ENCODE data around the gene PRICKLE2. TPM values are rescaled to one million over a fixed set of nuclear protein-coding genes. Genes with fewer than 3 reads are reported as not detected.

PRICKLE2 gene
- total RNA-seq, 1 experiment from 2014 or later, result 5.6 TPM

GRCh38 chr3:64207289-64208080 is 17.8 kb downstream of the PRICKLE2 start:
- H3K36me3 Mint-ChIP-seq, result no peaks in the 10 kb centered on the region
- no peak for DNase-seq (ENCODE audit: low spot score)
- CTCF ChIA-PET, result interaction anchor here (1.3 kb wide), 1 partner anchor 9 kb away, joined by 5 read pairs; no protein-coding TSS in a partner anchor
- H3K9me3 Mint-ChIP-seq, result no peaks in the 10 kb centered on the region
- no peak overlapping the region for H3K27ac Mint-ChIP-seq
- POLR2A ChIA-PET, result interaction anchor here (1.4 kb wide), 1 partner anchor 9 kb away, joined by 3 read pairs; no protein-coding TSS in a partner anchor
- TF ChIP-seq RORB (CRISPR knock-in tag; IDR thresholded peaks at IDR 0.05) (no peak), MYBL2 (CRISPR knock-in tag; IDR thresholded peaks at IDR 0.05) (no peak), RELA (CRISPR knock-in tag; IDR thresholded peaks at IDR 0.05; ENCODE audit: borderline replicate concordance) (no peak), SMAD4 (CRISPR knock-in tag; IDR thresholded peaks at IDR 0.05) (no peak), ZNF281 (CRISPR knock-in tag; IDR thresholded peaks at IDR 0.05) (no peak), ZNF396 (CRISPR knock-in tag; IDR thresholded peaks at IDR 0.05; ENCODE audit: borderline replicate concordance) (no peak)
- ATAC-seq, result no peak
- peaks cover 8% of the 10 kb centered on the region for H3K27me3 Mint-ChIP-seq (ENCODE audit: low read depth)
- peaks cover 9% of the 10 kb centered on the region for H3K4me1 Mint-ChIP-seq
- H3K4me3 Mint-ChIP-seq, result no peak overlapping the region

- Mint-ChIP-seq H3K4me3 (no peak overlapping the region), H3K36me3 (no peaks in the 10 kb centered on the region), H3K9me3 (no peaks in the 10 kb centered on the region), H3K27ac (no peak overlapping the region), H3K27me3 (ENCODE audit: low read depth) (no peaks in the 10 kb centered on the region; the same call in 1 of the 2 replicates), H3K4me1 (peaks cover 9% of the 10 kb centered on the region)
- ChIA-PET POLR2A (interaction anchor here (0.6 kb wide), 1 partner anchor 68 kb away, joined by 5 read pairs; no protein-coding TSS in a partner anchor), CTCF (no interaction called here)
- no peak for DNase-seq (ENCODE audit: low spot score)
- ATAC-seq, result no peak
- no peak for TF ChIP-seq ZBTB21 (CRISPR knock-in tag; IDR thresholded peaks at IDR 0.05; ENCODE audit: borderline replicate concordance)
- no peak for TF ChIP-seq USF1 (CRISPR knock-in tag; IDR thresholded peaks at IDR 0.05)
These were observed 21.0 kb downstream of the PRICKLE2 start for GRCh38 chr3:64203969-64204908.

GRCh38 chr3:64203216-64203615 is 22.1 kb downstream of the PRICKLE2 start:
- CTCF ChIA-PET, result no interaction called here
- no peak overlapping the region for H3K27ac Mint-ChIP-seq
- DNase-seq (ENCODE audit: low spot score) (no peak), ATAC-seq (no peak)
- H3K4me1 Mint-ChIP-seq, result peaks cover 8% of the 10 kb centered on the region
- H3K4me3 Mint-ChIP-seq, result no peak overlapping the region
- peaks cover 5% of the 10 kb centered on the region for H3K36me3 Mint-ChIP-seq
- no peaks in the 10 kb centered on the region; the same call in 1 of the 2 replicates for H3K27me3 Mint-ChIP-seq (ENCODE audit: low read depth)
- POLR2A ChIA-PET, result no interaction called here
- peaks cover 5% of the 10 kb centered on the region; the same call in 1 of the 2 replicates for H3K9me3 Mint-ChIP-seq
- TF ChIP-seq TP53 (CRISPR knock-in tag; IDR thresholded peaks at IDR 0.05) (no peak), GTF2I (CRISPR knock-in tag; conservative IDR thresholded peaks at IDR 0.05) (no peak), ATF2 (CRISPR knock-in tag; IDR thresholded peaks at IDR 0.05; ENCODE audit: borderline replicate concordance, low read depth) (no peak), ZBTB21 (CRISPR knock-in tag; IDR thresholded peaks at IDR 0.05; ENCODE audit: borderline replicate concordance) (no peak), ZNF317 (CRISPR knock-in tag; IDR thresholded peaks at IDR 0.05; ENCODE audit: borderline replicate concordance, low read depth) (no peak), ZNF425 (CRISPR knock-in tag; conservative IDR thresholded peaks at IDR 0.05) (no peak), ZNF281 (CRISPR knock-in tag; IDR thresholded peaks at IDR 0.05) (no peak), MXD4 (CRISPR knock-in tag; IDR thresholded peaks at IDR 0.05; ENCODE audit: borderline replicate concordance) (no peak), MYBL2 (CRISPR knock-in tag; IDR thresholded peaks at IDR 0.05) (no peak), FOXJ3 (CRISPR knock-in tag; IDR thresholded peaks at IDR 0.05; ENCODE audit: borderline replicate concordance) (no peak), ZNF263 (CRISPR knock-in tag; IDR thresholded peaks at IDR 0.05; ENCODE audit: low read depth) (no peak), MLX (CRISPR knock-in tag; IDR thresholded peaks at IDR 0.05) (no peak)
